GM13977 (cell line): ENCODE measurements around the gene KCNQ5.

Experiments
- DNase-seq: peaks from one replicate; pipeline ENCODE4 v3.0.0; 2012; ENCODE audit warnings: low spot score
- in situ Hi-C: fragments of 300-500 bp; cut with MboI; formaldehyde crosslinking; loops from one replicate; pipeline ENCODE4 v1.12.0; 2022; ENCODE audit warnings: low sequenced_read_pairs, low pct_unique_long_range_greater_than_20kb, mixed read lengths, inconsistent platforms; ENCODE audit not compliant: unreplicated experiment
- TF ChIP-seq, protein P1 (sequence below): IDR thresholded peaks from 2 replicates; pipeline ENCODE4 v1.5.1; 2012; ENCODE audit warnings: mild to moderate bottlenecking, control low read depth; ENCODE audit not compliant: insufficient read depth; ENCODE audit errors: extremely low read depth, missing control alignments

Gene KCNQ5

DNA sequence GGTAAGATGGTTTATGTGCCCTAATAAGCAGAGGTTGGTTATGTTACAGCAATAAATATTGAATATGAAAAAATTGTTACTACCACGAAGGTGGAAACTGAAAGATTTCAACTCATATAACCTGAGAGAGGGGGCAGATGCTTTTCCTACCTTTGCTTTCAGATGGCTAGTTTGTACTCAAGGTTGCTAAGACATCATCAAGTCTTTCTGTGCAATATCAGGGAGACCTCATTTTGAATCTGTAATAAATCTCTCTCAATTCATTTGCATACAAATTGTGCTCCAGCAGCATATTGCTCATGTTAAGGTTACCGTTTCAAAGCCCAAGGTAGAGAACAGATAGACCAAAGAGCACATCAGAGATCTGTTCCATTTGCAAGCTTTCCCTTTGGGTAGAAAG is 383.0 kb downstream of the KCNQ5 start:
- DNase-seq = no peak
- in situ Hi-C loops = no loop called here
- TF ChIP-seq, protein P1, sequence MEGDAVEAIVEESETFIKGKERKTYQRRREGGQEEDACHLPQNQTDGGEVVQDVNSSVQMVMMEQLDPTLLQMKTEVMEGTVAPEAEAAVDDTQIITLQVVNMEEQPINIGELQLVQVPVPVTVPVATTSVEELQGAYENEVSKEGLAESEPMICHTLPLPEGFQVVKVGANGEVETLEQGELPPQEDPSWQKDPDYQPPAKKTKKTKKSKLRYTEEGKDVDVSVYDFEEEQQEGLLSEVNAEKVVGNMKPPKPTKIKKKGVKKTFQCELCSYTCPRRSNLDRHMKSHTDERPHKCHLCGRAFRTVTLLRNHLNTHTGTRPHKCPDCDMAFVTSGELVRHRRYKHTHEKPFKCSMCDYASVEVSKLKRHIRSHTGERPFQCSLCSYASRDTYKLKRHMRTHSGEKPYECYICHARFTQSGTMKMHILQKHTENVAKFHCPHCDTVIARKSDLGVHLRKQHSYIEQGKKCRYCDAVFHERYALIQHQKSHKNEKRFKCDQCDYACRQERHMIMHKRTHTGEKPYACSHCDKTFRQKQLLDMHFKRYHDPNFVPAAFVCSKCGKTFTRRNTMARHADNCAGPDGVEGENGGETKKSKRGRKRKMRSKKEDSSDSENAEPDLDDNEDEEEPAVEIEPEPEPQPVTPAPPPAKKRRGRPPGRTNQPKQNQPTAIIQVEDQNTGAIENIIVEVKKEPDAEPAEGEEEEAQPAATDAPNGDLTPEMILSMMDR = no peak

DNA sequence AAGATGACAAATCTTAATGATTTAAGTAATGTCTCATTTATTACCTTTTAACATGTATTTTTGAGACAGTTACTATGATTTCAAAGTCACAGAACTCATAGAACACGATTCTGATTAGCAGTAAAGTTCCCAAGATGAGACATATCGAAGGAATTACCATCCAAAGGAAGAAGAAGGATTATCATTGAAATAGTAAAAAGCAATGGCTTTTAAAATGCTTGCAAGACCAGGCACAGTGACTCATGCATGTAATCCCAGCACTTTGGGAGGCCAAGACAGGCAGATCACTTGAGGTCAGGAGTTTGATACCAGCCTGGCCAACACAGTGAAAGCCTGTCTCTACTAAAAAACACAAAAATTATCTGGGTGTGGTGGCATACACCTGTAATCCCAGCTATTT is 384.3 kb downstream of the KCNQ5 start:
- TF ChIP-seq, protein P1 = no peak
- in situ Hi-C loops = no loop called here
- no peak for DNase-seq

DNA sequence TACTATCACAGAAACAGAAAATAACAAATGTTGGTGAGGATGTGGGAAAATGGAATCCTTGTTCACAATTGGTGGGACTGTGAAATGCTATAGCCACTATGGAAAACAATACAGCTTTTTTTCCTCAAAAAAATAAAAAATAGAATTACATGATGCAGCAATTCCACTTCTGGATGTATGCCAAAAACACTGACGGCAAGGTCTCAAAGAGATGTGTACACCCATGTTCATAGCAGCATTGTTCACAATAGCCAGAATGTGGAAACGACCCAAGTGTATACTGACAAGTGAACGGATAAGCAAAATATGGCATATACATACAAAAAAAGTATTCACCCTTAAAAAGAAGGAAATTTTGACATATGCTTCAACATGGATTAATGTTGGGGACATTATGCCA is 390.1 kb downstream of the KCNQ5 start:
- in situ Hi-C loops = no loop called here
- TF ChIP-seq, protein P1 = no peak
- DNase-seq = no peak

DNA sequence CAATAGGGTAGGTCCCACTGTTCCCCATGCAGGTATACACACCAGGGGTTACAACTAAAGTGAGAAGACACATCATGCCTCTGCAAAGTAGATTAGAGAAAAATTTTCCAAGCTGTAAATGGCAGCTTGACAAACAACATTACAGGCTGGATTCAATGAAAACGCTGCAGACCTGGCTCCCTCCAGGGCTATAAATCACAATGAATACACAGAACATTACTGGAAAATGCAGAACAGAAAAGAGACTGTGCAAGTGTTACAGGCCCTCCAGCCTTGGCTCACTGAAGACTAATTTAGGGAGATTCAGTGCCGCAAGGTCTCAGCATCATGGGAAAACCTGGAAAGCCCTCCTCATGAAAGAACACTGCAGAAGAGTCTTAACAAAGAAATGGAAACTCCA is 395.6 kb downstream of the KCNQ5 start:
- in situ Hi-C loops = no loop called here
- TF ChIP-seq, protein P1 = no peak
- DNase-seq = no peak

DNA sequence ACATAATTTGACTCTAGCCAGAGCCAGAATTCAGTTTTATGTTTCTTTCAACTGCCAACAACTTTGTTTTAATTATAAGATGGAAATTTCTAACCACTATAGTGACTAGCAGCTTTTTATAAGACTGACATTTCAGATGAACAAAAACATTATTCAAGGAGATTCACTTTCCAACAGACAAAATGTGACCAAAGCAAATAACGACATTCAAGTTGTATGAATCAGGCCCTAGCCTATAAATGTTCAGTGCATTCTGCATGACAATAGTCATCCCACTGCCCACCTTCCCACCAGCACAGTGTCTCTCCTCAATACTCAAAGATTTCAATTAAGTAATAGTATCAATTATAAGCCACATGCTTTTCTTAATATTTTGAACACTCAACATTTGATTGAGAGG is 402.7 kb downstream of the KCNQ5 start:
- TF ChIP-seq, protein P1 = no peak
- in situ Hi-C loops = no loop called here
- no peak for DNase-seq

DNA sequence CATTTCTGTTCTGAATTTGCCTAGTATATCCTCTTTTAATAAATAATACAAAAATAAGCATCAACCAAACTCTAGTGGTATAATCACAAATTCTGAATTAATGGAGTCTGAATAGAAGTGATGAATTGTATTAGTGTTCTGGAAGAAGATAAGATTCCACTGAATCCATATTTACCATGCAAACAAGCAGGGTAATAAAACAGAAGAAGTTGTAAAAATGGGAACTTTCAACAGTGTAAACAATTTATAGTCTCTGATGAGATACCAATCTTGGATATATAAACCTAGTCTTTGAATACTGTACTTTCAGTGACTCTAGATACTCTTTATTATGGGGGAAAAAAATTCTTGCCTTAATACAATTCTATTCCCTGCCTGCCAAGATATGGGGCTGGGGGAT is 405.8 kb downstream of the KCNQ5 start:
- in situ Hi-C loops = no loop called here
- DNase-seq = no peak
- TF ChIP-seq, protein P1 = no peak

DNA sequence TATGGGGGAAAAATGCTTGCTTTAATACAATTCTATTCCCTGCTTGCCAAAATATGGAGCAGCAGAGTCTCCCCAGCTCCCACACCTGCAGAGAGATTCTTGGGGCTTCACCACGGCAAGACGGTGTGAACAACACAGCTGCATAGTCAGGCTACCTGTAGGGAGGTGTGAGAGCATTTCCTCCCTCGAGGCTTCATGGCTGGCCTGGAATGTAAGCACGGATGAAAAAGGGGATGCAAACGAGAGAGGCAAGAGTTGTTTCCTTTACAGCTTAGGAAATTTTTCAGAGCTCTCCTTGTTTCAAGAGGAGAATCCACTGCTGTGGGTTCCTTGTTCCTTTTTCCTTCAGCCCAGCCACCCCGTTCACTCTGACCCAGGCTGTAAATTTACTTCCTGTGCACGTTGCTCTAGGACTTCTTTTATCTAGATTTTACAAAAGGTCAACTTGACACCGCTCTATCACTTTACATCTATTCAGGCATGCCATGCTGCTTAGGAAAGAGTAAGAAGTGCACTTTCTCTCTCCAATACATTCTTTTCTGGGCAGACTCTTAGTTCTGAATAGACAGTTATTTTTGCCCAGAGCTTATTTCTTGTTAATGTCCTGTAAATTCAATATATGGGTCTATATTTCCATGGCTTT is 406.4 kb downstream of the KCNQ5 start:
- TF ChIP-seq, protein P1 = no peak
- no peak for DNase-seq
- in situ Hi-C loops = no loop called here
